ENCODE results near the gene MAEA. TPM values are rescaled to one million over a fixed set of nuclear protein-coding genes. Genes with fewer than 3 reads are reported as not detected.

MAEA gene
- total and polyA plus RNA-seq, 2 experiments from 2014 or later: 57.3 to 85.0 TPM

GRCh38 chr4:1328267-1329155 lies 38.8 kb downstream of the MAEA start:
- no peak overlapping the region for H3K9ac ChIP-seq
- no peaks in the 10 kb centered on the region for H3K9me2 ChIP-seq (ENCODE audit: insufficient read depth)
- no peak overlapping the region for H3K4me2 ChIP-seq (ENCODE audit: unreplicated experiment)
- H3K4me3 ChIP-seq: no peak overlapping the region
- DNase-seq: no peak
- TF ChIP-seq EZH2phosphoT487 (IDR thresholded peaks at IDR 0.05; ENCODE audit: insufficient read depth, low read depth) (no peak), EZH2 (IDR thresholded peaks at IDR 0.05; ENCODE audit: insufficient read depth, poor library complexity, severe bottlenecking) (no peak)
- in situ Hi-C loops (cut with MboI): no loop called here
- H2AFZ ChIP-seq: no peak overlapping the region
- H3F3A ChIP-seq (ENCODE audit: insufficient read depth): peaks cover 43% of the 10 kb centered on the region
- H3K27me3 ChIP-seq (replicated peaks; ENCODE audit: insufficient read depth): no peaks in the 10 kb centered on the region
- peaks cover 20% of the 10 kb centered on the region for H3K36me3 ChIP-seq (ENCODE audit: low read depth)
- peaks cover 40% of the 10 kb centered on the region for H3K79me2 ChIP-seq (ENCODE audit: insufficient read depth)
- H3K4me1 ChIP-seq (ENCODE audit: insufficient read depth): no peaks in the 10 kb centered on the region
- no peaks in the 10 kb centered on the region for H3K9me3 ChIP-seq (ENCODE audit: low read depth)
- no peak overlapping the region for H3K27ac ChIP-seq
- 91 to 93% methylated on average over 50 to 51 of the region's 51 CpGs for WGBS, 2 experiments (ENCODE audit: low coverage in 1 of 2, low lambda C conversion rate in 2 of 2, missing lambda C conversion rate in 2 of 2)
- H4K20me1 ChIP-seq (ENCODE audit: insufficient read depth): no peaks in the 10 kb centered on the region

GRCh38 chr4:1329408-1330371 lies 40.0 kb downstream of the MAEA start:
- no peaks in the 10 kb centered on the region for H3K4me1 ChIP-seq (ENCODE audit: insufficient read depth)
- H3K79me2 ChIP-seq (ENCODE audit: insufficient read depth): peaks cover 45% of the 10 kb centered on the region
- H3K9me2 ChIP-seq (ENCODE audit: insufficient read depth): no peaks in the 10 kb centered on the region
- 88 to 95% methylated on average over 32 to 34 of the region's 34 CpGs for WGBS, 2 experiments (ENCODE audit: low coverage in 1 of 2, low lambda C conversion rate in 2 of 2, missing lambda C conversion rate in 2 of 2)
- TF ChIP-seq EZH2 (IDR thresholded peaks at IDR 0.05; ENCODE audit: insufficient read depth, poor library complexity, severe bottlenecking): no peak
- no peaks in the 10 kb centered on the region for H4K20me1 ChIP-seq (ENCODE audit: insufficient read depth)
- in situ Hi-C loops (cut with MboI): no loop called here
- peak; percentile 17 for DNase-seq
- H3K9ac ChIP-seq: no peak overlapping the region
- H3K9me3 ChIP-seq (ENCODE audit: low read depth): no peaks in the 10 kb centered on the region
- peaks cover 17% of the 10 kb centered on the region; the same call in 1 of the 2 replicates for H3K36me3 ChIP-seq (ENCODE audit: low read depth)
- H2AFZ ChIP-seq: no peak overlapping the region
- H3K4me2 ChIP-seq (ENCODE audit: unreplicated experiment): no peak overlapping the region
- H3F3A ChIP-seq (ENCODE audit: insufficient read depth): peaks cover 37% of the 10 kb centered on the region
- H3K27me3 ChIP-seq (replicated peaks; ENCODE audit: insufficient read depth): no peaks in the 10 kb centered on the region
- no peak overlapping the region for H3K27ac ChIP-seq
- H3K4me3 ChIP-seq: no peak overlapping the region

DNA sequence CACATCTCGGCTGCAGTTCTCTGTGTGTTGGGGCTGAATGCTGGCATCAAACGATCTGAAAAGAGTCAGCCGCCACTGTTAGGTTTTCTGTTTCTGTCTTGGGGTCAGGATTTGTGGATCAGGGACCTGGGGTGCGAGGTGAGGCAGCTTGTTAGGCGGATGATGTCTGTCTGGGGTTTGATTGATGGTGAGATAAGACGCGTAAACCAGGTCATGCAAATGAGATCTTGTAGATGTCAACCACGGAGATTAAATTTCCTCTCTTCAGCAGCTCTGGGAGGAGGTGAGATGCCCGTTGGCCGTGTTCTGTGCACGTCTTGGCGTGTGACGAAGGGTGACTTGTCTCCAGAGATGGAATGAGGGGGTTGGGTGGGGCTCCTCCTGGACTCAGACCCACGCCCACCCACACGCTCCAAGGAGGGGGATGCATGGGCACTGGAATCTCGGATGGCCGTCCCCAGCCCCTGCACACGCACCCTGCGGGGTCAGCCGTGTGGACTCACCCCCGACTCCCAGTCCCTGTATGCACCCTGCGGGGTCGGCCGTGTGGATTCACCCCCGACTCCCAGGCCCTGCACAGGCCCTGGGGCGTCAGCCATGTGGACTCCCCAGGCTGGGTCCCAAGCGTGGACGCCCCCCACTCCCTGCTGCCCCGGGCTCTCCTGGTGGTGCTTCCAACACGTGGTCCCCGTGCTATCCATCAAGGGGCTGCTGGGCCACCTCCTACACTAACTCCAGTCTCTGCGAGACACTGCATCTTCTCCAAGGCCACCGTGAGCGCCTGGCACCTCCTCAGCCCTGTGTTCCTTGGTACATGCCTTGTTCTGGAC lies 41.3 kb downstream of the MAEA start:
- peaks cover 11% of the 10 kb centered on the region; the same call in 1 of the 2 replicates for H3K36me3 ChIP-seq (ENCODE audit: low read depth)
- no peak overlapping the region for H3K4me3 ChIP-seq
- H3K27me3 ChIP-seq (replicated peaks; ENCODE audit: insufficient read depth): no peaks in the 10 kb centered on the region
- H4K20me1 ChIP-seq (ENCODE audit: insufficient read depth): no peaks in the 10 kb centered on the region
- WGBS, 2 experiments (ENCODE audit: low coverage in 1 of 2, low lambda C conversion rate in 2 of 2, missing lambda C conversion rate in 2 of 2): 88 to 89% methylated on average over 32 to 33 of the region's 34 CpGs
- H3K9me3 ChIP-seq (ENCODE audit: low read depth): no peaks in the 10 kb centered on the region
- H2AFZ ChIP-seq: no peak overlapping the region
- no peak for TF ChIP-seq EZH2phosphoT487 (IDR thresholded peaks at IDR 0.05; ENCODE audit: insufficient read depth, low read depth)
- no peak for TF ChIP-seq EZH2 (IDR thresholded peaks at IDR 0.05; ENCODE audit: insufficient read depth, poor library complexity, severe bottlenecking)
- H3K4me1 ChIP-seq (ENCODE audit: insufficient read depth): no peaks in the 10 kb centered on the region
- H3K27ac ChIP-seq: no peak overlapping the region
- no peak overlapping the region for H3K9ac ChIP-seq
- no peaks in the 10 kb centered on the region for H3K9me2 ChIP-seq (ENCODE audit: insufficient read depth)
- DNase-seq: no peak
- H3K4me2 ChIP-seq (ENCODE audit: unreplicated experiment): no peak overlapping the region
- peaks cover 33% of the 10 kb centered on the region for H3F3A ChIP-seq (ENCODE audit: insufficient read depth)
- in situ Hi-C loops (cut with MboI): no loop called here
- peaks cover 50% of the 10 kb centered on the region for H3K79me2 ChIP-seq (ENCODE audit: insufficient read depth)
